BJ (cell line): ENCODE data around the gene ANKRD17. TPM values are rescaled to one million over a fixed set of nuclear protein-coding genes. Genes with fewer than 3 reads are reported as not detected.
"Not testable (repeated sequence)": the region's sequence is repeated elsewhere in the genome, so short reads cannot be mapped to it uniquely, and the experiment has no call there.

Experiments used
- CTCF ChIA-PET: fragments of 350-600 bp; formaldehyde crosslinking; extraction: SDS; loops from one replicate; lab custom pipeline; 2021; ENCODE audit warnings: antibody characterized with exemption, inconsistent platforms; lab: Yijun Ruan, JAX
- POLR2A ChIA-PET: fragments of 300-600 bp; sonication (Branson Sonifier 250); formaldehyde crosslinking; extraction: SDS; loops from one replicate; lab custom pipeline; 2021; ENCODE audit warnings: antibody characterized with exemption; lab: Charles Lee
- DNase-seq: peaks from one replicate; pipeline ENCODE4 v3.0.0-alpha.2; 2011; ENCODE audit warnings: low read depth
- H3K27me3 ChIP-seq: 2 replicates; pipeline ENCODE4 v1.6.0; 2011; ENCODE audit warnings: low read length; ENCODE audit not compliant: control insufficient read depth, insufficient read depth
- H3K36me3 ChIP-seq: 2 replicates; pipeline ENCODE4 v1.5.1; 2011; ENCODE audit warnings: low read length; ENCODE audit not compliant: control insufficient read depth, insufficient read depth
- H3K4me3 ChIP-seq: 2 replicates; pipeline ENCODE4 v1.5.1; 2011; ENCODE audit warnings: low read depth, mild to moderate bottlenecking, control low read depth, low read length
- CTCF ChIP-seq: IDR thresholded peaks from 2 replicates; pipeline ENCODE4 v1.5.1; 2011; ENCODE audit warnings: low read depth, mild to moderate bottlenecking, control low read depth, inconsistent platforms, low read length, moderate library complexity; ENCODE audit not compliant: insufficient read depth
- polyA minus RNA-seq: library from RNA; depleted of rRNA, polyadenylated mRNA; stranded (reverse); fragments of >200 nt; gene quantifications from 2 replicates; pipeline ENCODE4 v1.2.3, GENCODE V29; 2011; rRNA and poly(A)+ RNA removed
- polyA plus RNA-seq: library from polyadenylated mRNA; depleted of rRNA; stranded (reverse); fragments of >200 nt; gene quantifications from 2 replicates; pipeline ENCODE4 v1.2.3, GENCODE V29; 2011; rRNA removed

Gene ANKRD17
- 39.6 and 50.4 TPM in 2 replicates for polyA plus RNA-seq
- polyA minus RNA-seq: 55.9 and 60.1 TPM in 2 replicates

GRCh38 chr4:73258686-73259570 is at the start of gene ANKRD17:
Gene ANKRD17, minus strand, starts transcription at chr4:73258798. Its CDS starts 130 bp downstream, at chr4:73258668.
- ChIA-PET CTCF (interaction anchor here (0.6 to 1.4 kb wide), 6 partner anchors 13 to 388 kb away, joined by 3 to 4 read pairs (median 3); no protein-coding TSS in a partner anchor), POLR2A (interaction anchor here (0.5 to 0.7 kb wide), 3 partner anchors 95 to 851 kb away, joined by 4 to 7 read pairs (median 6); no protein-coding TSS in a partner anchor)
- Histone ChIP-seq H3K4me3 (peak within 1 kb of the TSS; percentile 94), H3K27me3 (no peaks in the 10 kb centered on the region), H3K36me3 (no peaks in the 10 kb centered on the region)
- TF ChIP-seq CTCF: no peak
- peak; percentile 61 for DNase-seq

- CTCF ChIA-PET: interaction anchor here (0.5 to 2.1 kb wide), 8 partner anchors 11 to 1007 kb away, joined by 3 to 8 read pairs (median 3); no protein-coding TSS in a partner anchor
Observed at GRCh38 chr4:73308286-73308685, 49.7 kb upstream of the ANKRD17 start.

GRCh38 chr4:73303711-73304110 is 45.1 kb upstream of the ANKRD17 start:
- no peak for TF ChIP-seq CTCF
- Histone ChIP-seq H3K36me3 (no peaks in the 10 kb centered on the region), H3K27me3 (no peaks in the 10 kb centered on the region), H3K4me3 (no peak overlapping the region)
- DNase-seq: no peak
- ChIA-PET CTCF (interaction anchor here (1.4 kb wide), 1 partner anchor 349 kb away, joined by 3 read pairs; no protein-coding TSS in a partner anchor), POLR2A (no interaction called here)

More at GRCh38 chr4:73308286-73308685, 49.7 kb upstream of the ANKRD17 start:
- POLR2A ChIA-PET: no interaction called here
- no peak for DNase-seq
- H3K27me3 ChIP-seq: no peaks in the 10 kb centered on the region
- peak; percentile 44 for TF ChIP-seq CTCF
- H3K4me3 ChIP-seq: no peak overlapping the region
- no peaks in the 10 kb centered on the region for H3K36me3 ChIP-seq

- Histone ChIP-seq H3K27me3 (no peaks in the 10 kb centered on the region), H3K36me3 (no peaks in the 10 kb centered on the region), H3K4me3 (no peak overlapping the region)
- ChIA-PET POLR2A (no interaction called here), CTCF (interaction anchor here (1.0 kb wide), 1 partner anchor 11 kb away, joined by 4 read pairs; no protein-coding TSS in a partner anchor)
- TF ChIP-seq CTCF: no peak
- no peak for DNase-seq
Observed at GRCh38 chr4:73299548-73300280, 41.1 kb upstream of the ANKRD17 start.

GRCh38 chr4:73292661-73293060 is 34.1 kb upstream of the ANKRD17 start:
- not testable (repeated sequence) for DNase-seq

More at GRCh38 chr4:73292661-73293060, 34.1 kb upstream of the ANKRD17 start:
- H3K27me3 ChIP-seq, CTCF ChIA-PET, H3K36me3 ChIP-seq, H3K4me3 ChIP-seq, POLR2A ChIA-PET: not testable (repeated sequence)
